Fibroblast of skin of right biceps (primary cell): ENCODE data around the gene TMEM59.
"Not testable (repeated sequence)": the region's sequence is repeated elsewhere in the genome, so short reads cannot be mapped to it uniquely, and the experiment has no call there.

Experiments
- DNase-seq: peaks from one replicate; pipeline ENCODE4 v3.0.0-alpha.2; 2013

TMEM59 gene

DNA sequence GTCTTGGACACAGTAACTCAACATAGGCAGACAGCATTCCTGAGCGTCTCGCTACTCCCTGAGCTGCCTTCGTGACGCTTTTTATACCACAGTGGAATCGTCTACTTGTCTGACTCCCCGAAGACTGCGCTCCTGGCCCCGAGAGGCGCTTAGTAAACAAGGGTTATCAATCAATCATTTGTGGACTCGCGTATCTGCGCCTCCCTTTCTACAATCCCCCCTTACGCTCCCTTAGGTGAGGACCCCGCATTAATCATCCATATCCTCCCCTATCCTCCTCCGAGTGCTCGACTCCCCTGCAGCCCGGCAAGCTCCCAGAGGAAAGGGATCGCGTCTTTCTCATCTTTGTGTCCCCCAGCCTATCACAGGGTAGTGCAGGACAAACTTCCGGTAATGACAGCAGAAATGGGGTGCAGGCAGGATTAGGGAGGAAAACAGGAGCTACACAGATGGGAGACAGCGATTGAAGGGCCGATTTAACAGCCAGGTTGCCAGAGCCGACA lies 522 bp downstream of the TMEM59 start:
- peak; percentile 68 for DNase-seq

DNA sequence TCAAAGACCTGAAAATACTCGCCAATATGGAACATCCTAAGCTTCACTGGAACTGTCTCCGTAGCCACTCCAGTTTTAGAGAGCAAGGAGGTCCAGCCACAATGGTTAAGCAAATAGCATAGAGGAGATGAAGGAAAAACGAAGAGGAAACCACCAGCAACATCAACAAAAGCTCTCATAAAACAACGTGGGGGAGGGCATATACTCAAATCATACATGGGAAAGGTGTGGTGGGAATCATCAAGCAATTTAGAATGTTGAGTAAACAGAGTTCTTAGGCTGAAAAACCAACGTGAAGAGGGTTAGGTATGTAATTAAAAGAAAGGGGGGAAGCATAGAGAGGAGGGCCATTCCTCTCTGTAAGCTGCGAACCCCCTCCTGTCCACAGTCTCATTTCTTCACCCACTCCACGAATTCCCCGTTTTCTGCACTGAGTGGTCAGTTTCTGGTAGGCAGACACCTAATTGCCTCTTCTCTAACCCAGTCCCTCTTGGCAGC lies 1.0 kb downstream of the TMEM59 start:
- DNase-seq, result no peak

DNA sequence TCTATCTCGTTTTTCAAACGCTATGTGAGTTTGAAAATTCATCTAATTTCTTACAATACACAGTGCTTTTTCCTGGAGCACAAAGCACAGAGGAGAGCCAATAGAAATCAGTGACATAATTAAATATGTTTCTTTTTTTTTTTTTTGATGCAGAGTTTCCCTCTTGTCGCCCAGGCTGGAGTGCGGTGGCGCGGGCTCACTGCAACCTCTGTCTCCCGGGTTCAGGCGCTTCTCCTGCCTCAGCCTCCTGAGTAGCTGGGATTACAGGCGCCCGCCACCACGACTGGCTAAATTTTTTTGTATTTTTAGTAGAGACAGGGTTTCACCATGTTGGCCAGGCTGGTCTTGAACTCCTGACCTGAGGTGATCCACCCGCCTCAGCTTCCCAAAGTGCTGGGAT lies 2.6 kb downstream of the TMEM59 start:
- not testable (repeated sequence) for DNase-seq

DNA sequence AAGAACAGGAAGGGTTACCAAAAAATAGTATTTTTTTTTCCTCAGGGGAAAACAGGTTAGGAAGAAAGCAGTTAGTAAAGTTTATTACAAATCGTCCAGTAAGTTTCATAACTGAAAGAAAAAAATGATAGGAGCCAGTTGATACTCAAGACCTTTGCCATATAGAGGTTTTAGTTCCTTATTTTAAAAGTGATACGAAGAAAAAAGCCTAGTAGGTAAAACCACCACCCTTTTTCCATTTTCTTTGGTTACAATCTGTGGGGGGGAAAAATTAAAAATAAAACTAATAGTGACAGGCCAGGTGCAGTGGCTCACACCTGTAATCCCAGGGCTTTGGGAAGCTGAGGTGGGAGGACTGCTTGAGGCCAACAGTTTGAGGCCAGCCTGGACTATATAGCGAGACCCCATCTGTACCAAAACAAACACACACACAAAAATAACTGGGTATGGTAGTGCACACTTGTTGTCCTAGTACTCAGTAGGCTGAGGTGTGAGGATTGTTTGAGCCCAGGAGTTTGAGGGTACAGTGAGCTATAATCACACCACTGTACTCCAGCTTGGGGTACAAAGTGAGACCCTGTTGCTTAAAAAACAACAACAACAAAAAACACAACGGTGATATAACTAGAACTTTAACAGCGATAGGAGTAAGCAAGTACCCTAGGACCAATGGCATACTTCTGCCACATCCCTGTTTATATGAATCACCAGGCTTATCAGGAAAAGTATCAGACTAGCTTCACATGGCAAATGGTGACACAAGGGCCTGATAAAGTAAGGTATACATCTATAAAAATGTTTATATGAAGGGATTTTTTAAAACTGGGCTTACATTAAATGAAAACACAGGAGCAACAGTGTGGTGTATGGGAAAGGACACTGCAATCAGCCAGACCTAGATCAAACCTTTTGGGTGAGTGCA lies 5.4 kb downstream of the TMEM59 start:
- DNase-seq, result no peak

DNA sequence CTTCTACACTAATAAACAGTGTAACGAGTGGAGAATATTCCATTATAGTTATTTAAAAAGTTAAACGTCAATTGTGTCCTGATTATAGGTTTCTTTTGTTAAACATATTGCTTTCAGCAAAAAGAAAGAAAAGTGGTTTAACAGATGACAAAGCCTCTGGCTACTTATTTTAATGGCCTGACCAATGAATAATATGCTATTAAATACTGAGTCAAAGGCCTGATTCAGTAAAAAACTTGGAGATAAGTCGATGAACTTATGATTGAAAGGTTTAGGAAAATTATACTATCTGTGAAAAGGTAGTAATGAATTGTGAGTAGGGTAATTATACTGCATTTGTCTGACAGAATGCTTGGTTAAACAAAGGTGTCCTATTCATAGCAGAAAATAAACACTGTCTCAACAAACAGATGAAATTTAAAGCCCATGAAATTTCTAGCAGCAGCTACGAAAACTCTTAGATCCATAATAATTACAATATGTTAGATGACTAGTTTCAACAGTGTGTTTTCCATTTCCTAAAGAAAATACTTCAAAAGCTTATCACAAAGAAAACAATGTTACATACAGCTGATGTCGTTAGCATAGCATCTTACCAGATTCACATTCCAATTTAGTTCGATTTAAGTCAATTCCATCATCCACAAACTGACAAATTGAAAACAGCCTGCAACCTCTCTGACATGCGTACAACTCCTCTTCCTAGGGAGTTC lies 6.2 kb downstream of the TMEM59 start:
- peak; percentile 49 for DNase-seq

DNA sequence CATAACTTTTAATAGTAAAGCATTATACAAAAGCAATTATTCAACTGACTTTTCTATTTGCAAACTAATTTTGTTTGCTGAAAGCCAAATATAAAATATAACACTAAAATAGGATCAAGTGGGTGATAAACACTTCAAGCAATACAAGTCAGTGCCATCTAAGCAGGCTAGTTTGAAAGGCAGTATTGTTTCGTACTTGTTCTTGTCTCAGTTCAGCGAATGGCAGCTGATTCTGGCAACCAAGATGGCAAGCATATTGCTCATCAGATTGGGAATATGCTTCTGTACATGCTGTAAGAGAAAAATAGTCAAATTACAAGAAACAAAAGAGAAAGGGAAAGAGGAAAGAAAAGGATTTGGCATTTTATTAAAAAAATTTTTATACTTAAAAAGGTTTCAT lies 7.5 kb downstream of the TMEM59 start:
- no peak for DNase-seq

DNA sequence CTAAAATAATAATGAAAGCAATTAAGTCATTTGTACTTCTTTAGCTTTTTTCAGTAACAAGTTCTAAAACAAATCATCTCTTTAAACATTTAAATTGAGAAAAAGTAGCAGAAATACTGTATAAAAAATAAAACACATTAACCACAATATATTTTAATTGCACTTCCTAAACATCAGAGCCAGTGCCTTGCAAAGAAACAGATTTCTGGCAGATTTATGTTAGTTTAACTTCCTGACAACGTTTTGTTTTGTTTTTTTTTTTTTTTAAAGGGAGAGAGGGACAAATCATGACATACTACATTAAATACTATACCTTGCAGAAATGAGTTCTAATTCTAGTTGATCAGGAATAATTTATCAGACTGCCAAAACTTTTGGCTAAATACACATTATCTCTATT lies 11.2 kb downstream of the TMEM59 start:
- no peak for DNase-seq

DNA sequence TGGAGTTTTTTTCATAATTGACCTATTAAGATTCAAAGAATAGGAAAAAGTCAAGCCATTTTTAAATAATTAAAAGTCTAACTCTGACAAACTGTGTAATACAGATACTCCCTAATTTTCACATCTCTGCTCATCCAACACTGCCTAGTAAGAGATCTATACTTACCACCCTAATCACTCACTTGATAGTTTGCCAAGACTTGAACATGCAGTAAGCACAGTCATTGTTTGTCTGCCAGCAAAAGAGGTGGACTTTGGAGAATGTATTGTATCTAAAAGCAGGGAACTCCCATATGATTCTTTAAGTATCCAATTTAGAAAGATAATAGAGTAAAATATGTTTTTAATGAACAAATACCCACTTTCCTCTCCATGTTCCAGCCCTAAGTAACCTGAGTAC lies 15.5 kb downstream of the TMEM59 start:
- DNase-seq, result peak; percentile 37

DNA sequence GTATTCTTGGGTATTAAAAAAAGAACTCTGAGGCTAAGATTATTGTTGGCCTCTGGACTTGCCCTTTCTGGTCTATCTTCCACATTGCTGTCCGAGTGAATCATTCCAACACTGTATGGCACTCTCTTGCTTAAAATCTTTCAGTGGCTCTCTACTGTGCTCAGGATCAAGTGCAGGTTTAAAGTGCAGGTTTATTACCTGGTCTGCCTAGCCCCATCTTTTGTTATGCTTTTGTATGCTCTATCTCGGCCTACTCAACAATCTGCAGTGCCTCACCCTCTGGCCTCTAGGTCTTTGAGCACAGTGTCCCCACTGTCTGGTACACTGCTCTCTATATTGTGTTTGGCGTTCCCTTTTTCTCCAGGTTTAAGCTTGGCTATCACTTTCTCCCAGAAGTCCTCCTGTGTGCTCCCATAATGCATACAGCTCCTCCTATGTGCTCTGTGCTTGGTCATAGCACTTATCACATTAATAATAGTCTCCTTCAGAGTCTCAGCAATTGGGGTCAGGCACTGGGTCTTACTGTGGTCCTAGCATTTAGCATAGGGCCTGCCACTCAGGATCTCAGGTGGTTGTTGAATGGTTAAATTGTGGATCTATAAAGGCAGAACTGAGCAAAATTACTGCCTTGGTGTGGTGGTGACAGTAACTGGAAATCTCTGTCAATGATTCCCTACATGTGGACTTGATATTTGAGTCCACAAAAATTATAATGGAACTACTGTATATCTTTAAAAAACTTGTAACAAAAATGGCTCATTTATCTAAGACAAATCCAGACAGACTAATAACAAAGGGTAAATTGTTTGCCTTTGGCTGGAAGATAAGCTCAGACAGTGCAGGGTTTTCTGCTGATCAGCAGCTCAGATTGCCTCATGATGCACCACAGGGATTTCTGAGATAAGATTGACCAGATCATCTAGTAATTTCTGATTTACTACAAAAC lies 24.4 kb downstream of the TMEM59 start:
- DNase-seq, result no peak

DNA sequence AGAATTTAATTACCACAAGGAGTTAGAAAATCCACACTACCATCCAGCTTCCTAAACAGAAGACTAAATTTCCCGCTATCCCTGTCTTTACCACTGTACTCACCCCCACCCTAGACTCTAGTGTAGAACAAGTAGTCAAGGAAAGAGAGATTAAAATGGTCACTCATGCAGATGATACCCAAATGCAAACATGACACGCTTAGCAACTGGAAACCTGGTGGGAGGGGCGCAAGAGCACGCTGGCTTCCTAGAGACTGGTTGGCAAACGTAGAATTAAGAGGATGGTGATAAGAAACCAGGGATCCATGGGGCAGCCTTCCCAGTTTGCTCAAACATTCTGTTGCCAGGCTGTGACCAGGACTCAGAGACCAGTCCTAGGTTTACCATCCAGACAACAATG lies 25.2 kb downstream of the TMEM59 start:
- no peak for DNase-seq

DNA sequence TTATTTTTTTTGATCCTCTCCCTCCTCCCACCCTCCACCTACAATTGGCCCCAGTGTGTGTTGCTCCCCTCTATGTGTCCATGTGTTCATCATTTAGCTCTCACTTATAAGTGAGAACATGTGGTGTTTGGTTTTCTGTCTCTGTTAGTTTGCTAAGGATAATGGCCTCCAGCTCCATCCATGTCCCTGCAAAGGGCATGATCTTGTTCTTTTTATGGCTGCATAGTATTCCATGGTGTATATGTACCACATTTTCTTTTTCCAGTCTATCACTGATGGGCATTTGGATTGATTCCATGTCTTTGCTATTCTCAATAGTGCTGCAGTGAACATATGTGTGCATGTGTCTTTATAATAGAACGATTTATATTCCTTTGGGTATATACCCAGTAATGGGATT lies 28.2 kb downstream of the TMEM59 start:
- not testable (repeated sequence) for DNase-seq

DNA sequence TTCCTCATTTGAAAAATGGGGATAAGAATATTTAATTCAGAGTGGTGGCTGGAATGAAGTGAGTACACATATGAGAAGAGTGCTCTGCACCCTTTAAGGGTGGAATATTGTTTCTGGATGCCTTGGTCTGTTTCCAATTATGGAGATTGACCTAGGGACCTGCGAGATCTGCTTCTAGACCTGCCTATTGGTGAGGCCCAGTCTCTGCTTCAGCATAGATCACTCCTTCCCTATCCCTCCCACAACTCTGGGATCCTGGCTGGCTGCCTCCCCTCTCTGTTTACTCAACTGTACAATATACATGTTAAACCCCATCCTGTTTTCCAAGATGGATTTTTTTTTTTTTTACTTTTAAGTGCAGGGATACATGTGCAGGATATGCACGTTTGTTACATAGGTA lies 28.6 kb downstream of the TMEM59 start:
- no peak for DNase-seq

DNA sequence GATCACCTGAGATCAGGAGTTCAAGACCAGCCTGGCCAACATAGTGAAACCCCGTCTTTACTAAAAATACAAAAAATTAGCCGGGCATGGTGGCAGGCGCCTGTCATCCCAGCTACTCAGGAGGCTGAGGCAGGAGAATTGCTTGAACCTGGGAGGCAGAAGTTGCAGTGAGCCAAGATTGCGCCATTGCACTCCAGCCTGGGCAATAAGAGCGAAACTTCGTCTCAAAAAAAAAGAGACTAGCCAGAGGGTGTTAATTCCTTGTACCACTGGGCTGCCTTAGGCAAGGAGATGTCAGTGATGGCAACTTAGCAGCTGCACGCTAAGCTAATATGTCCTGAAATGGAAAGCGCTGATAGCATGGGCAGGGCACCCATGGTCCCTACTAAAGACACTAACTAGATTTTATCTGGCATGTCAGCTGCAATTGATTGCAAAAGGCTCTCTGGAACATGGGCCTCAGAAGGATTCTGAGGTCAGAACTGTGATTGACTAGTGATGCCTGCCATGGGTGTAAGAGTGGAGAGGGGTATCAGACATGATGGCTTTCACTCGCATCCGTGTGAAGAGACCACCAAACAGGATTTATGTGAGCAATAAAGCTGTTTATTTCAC lies 33.3 kb downstream of the TMEM59 start:
- DNase-seq, result not testable (repeated sequence)

DNA sequence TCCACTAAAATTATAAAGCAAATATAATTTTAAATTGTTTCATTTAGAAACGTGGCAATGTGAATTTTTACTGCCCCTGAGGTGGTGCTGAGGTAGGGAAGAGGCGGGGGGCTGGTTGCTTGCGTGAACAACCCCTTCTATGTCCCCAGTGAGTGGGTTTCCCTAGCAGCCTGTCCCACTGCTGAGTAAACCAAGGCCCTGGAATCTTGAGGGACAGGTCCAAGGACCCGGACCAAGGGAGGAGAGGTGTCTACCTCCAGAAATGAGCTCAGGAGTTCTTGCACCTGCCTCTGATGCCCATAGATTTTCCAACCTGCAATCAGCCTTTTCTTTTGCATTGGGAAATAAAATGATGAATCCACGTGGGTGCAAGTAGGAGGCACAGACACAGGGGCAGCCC lies 34.4 kb downstream of the TMEM59 start:
- no peak for DNase-seq

DNA sequence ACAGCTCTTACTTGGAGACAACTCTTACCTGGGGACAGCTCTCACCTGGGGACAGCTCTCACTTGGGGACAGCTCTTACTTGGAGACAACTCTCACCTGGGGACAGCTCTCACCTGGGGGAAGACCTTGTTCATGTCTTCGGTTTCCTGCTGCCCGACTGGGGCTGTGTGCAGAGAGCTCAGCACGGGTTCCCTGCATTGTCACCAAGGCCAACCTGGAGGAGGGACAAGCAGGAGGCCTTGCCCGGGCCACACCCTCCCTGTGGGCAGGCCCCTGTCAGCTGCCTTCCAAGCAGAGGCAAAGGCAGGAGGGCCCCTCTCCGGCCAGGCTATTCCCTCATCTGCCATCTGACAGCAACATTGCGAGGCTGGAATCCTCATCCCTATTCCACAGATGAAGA lies 35.0 kb downstream of the TMEM59 start, which contains the start of gene LDLRAD1:
TSS of gene LDLRAD1 (minus strand) at position 208 of the 400 bp plus-strand sequence. CDS start at position 134, 74 bp downstream.
- no peak for DNase-seq

DNA sequence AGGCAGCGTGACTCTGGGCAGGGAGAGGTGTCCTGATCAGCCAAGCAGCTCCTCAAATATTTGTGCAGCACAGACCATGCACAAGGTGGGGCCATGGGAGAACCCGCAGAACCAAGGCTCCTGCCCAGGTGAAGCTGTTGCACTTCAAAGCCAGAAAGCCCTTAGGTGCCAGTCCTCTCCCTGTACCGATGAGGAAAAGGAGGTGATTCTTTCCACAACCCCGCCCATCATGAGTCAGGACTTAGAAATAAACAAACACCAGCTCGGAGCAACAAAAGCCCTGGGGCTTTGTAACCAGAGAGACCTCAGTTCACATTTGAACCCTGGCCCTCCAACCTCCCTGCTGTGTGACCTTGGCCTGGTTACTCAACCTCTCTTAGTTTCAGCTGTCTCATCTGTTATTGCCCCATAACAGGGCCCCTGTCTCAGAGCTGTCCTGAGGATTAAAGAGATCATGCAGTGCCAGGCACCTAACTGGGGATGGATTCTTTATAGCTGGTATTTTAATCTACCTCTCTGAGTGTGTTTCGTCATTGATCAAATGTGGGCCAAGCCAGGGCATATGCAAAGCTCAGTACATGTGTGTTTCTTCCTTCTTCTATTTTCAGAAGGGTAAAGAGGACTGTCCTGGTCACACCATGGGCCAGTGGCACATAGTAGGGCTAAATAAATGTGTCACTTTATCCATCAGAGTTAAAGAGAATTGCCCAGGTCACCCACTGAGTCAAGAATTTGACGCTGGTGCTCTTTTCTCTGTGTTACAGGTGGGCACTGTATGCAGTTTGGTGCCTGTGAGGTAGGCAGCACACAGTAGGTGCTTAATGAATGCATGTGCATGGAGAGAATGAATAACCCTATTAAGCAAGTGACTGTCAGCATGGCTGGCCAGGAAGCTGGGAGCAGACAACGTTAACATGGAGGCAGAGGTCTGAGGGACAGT lies 36.4 kb downstream of the TMEM59 start:
- DNase-seq, result no peak

DNA sequence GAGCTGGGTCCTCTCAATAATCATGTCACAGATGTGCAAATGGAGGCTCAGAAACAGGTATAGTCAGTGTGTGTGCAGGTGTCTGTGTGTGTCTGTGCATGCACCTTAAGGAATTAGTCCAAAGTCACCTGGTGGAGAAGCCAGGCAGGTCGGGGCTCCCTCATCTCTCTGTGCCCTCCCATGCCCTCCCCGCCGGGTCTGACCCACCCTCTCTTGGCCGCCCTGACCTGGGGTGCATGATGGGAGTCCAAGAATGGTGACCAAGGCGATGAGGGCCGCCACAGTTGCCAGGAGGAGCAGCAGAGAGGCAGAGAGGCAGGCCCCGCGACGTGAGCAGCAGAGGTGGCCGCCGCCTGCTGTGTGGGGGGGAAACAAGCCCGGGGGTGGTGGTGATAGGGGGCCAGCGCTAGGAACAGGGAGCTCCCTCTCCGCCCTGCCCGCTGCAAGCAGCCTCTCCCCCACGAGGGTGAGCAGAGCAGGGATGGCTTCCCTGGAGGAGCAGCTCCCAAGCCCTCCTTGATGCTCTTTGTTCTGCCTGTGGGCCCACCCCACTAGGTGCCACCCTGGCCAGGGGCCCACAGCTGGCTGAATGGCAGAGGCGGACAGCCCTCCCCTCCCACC lies 38.9 kb downstream of the TMEM59 start:
- no peak for DNase-seq

DNA sequence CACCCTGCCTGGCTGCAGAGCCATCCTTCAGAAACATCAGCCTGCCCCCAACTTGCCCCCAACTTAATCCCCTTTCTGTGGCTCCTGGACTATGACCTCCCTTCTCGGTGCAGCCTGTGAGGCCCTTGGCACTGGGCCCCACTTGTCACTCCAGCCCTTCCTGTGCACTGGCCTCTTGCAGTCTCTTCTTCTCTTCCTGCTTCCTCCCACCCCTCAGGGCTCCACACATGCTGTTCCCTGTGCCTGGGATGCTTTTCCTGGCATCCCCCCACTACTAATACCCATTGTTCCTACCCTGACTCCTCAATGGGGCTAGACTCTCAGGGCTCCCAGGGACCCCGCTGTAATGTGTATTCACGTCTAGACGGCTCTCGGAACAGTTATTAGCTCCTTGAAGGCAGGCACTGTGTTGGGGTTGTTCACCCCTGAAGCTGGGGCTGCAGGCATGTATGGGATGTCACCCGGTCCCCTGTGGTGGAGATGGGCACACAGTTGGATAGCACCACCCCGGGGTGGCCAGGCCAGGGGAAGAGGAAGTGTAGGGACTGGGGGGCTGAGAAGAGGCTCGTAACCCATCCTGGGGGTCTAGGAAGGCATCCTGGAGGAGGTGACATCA lies 39.5 kb downstream of the TMEM59 start:
- DNase-seq, result no peak

DNA sequence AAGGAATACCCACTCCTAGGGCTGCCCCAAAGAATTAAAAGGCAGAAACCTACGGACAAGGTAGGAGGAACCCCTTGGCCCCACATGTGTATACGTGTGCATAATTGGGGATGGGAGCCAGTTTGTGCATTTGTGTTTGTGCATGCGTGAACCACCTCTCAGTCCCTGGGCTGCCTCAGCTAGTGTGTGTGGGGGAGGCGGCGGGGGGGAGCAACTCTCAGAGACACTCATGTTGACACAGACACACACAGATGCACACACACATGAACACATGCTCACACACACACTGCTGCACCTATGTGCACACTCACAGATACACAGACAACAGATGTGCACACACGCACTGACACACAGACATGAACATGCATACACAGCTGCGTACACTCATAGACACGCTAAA lies 40.1 kb downstream of the TMEM59 start:
- no peak for DNase-seq

DNA sequence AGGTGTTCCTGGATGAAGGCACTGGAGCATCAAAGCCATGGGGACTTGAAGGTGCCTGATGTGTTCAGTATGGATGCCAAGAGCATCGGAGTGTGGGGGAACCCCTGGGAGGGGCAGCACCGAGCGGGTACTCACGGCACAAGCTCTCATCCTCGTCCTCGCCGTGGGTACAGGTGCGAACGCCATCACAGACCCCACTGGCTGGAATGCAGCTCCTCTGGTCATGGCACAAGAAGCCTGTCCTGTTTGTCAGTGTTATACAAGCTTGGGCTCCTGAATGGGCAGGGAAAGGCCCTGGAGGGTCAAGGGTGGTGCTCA lies 41.0 kb downstream of the TMEM59 start:
- no peak for DNase-seq
